Measurements from ENCODE around the gene SURF1.

GRCh38 chr9:133303266-133304157 lies 52.8 kb downstream of the SURF1 start:
- TF ChIP-seq POLR2AphosphoS5 (IDR thresholded peaks at IDR 0.05), result no peak
- no peak for TF ChIP-seq POLR2A (IDR thresholded peaks at IDR 0.05; ENCODE audit: low read depth)
- TF ChIP-seq CTCF (IDR thresholded peaks at IDR 0.05), result no peak

All from esophagus muscularis mucosa (tissue), 3 donors.